Measurements from ENCODE around the gene ASCL5. TPM values are rescaled to one million over a fixed set of nuclear protein-coding genes. Genes with fewer than 3 reads are reported as not detected.

The ASCL5 gene
- total and polyA plus RNA-seq, 4 donors: 0.01 to 0.25 (median 0.14) TPM; not detected in 1

DNA sequence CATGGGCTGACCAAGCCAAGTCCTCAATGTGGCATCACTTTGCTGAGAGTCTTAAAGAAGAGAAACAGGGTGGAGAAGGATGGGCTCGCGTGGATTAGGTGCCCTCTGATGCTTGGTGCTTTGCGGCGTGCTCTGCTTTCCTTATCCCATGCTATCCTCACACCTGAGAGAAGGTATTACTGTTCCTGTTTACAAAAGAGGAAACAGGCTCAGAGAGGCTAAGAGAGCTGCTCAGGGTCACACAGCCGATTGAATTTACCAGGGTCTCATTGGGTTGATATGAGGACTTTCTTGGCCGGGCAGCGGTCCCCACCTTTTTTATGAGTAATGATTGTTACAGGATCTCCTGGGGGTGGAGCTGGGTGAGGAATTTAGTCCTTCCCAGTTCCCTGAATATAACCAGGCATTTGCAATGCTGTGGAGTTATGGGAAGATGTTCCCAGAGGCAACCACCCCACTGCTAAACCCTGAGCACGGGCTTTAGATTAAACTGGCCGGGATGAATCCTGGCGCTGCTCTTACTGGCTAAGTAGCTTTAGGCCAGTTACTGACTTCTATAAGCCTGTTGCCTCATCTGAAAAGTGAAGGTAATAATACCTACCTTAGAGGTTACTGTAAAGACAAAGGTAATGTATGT is 4.5 kb downstream of the ASCL5 start:
- ATAC-seq (ENCODE audit: insufficient read depth, low FRiP score): no peak
- Histone ChIP-seq H3K4me3 (no peak overlapping the region), H3K27me3 (ENCODE audit: control insufficient read depth in 3 of 3, insufficient read depth in 3 of 3, low read length in 2 of 3) (peaks cover 0 to 4% (median 0%) of the 10 kb centered on the region in 3 donors), H3K9me3 (ENCODE audit: control insufficient read depth in 4 of 4, insufficient read depth in 3 of 4, low read length in 3 of 4) (no peaks in the 10 kb centered on the region), H3K4me1 (ENCODE audit: control insufficient read depth in 5 of 5, insufficient read depth in 5 of 5, low read length in 5 of 5) (peaks cover 0 to 14% (median 0%) of the 10 kb centered on the region in 5 donors), H3K27ac (ENCODE audit: low read depth in 1 of 2, low read length in 1 of 2) (no peak overlapping the region), H3K9ac (ENCODE audit: insufficient read depth in 1 of 2, low read length in 2 of 2) (no peak overlapping the region), H3K36me3 (ENCODE audit: control insufficient read depth in 4 of 4, insufficient read depth in 4 of 4, low read length in 4 of 4) (no peaks in the 10 kb centered on the region)
- DNase-seq: no peak
- TF ChIP-seq, protein P1, sequence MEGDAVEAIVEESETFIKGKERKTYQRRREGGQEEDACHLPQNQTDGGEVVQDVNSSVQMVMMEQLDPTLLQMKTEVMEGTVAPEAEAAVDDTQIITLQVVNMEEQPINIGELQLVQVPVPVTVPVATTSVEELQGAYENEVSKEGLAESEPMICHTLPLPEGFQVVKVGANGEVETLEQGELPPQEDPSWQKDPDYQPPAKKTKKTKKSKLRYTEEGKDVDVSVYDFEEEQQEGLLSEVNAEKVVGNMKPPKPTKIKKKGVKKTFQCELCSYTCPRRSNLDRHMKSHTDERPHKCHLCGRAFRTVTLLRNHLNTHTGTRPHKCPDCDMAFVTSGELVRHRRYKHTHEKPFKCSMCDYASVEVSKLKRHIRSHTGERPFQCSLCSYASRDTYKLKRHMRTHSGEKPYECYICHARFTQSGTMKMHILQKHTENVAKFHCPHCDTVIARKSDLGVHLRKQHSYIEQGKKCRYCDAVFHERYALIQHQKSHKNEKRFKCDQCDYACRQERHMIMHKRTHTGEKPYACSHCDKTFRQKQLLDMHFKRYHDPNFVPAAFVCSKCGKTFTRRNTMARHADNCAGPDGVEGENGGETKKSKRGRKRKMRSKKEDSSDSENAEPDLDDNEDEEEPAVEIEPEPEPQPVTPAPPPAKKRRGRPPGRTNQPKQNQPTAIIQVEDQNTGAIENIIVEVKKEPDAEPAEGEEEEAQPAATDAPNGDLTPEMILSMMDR (IDR thresholded peaks at IDR 0.05; ENCODE audit: control extremely low read depth, extremely low read depth): no peak
- WGBS, 2 donors: 94 to 99% methylated on average over 10 of the region's 10 CpGs

DNA sequence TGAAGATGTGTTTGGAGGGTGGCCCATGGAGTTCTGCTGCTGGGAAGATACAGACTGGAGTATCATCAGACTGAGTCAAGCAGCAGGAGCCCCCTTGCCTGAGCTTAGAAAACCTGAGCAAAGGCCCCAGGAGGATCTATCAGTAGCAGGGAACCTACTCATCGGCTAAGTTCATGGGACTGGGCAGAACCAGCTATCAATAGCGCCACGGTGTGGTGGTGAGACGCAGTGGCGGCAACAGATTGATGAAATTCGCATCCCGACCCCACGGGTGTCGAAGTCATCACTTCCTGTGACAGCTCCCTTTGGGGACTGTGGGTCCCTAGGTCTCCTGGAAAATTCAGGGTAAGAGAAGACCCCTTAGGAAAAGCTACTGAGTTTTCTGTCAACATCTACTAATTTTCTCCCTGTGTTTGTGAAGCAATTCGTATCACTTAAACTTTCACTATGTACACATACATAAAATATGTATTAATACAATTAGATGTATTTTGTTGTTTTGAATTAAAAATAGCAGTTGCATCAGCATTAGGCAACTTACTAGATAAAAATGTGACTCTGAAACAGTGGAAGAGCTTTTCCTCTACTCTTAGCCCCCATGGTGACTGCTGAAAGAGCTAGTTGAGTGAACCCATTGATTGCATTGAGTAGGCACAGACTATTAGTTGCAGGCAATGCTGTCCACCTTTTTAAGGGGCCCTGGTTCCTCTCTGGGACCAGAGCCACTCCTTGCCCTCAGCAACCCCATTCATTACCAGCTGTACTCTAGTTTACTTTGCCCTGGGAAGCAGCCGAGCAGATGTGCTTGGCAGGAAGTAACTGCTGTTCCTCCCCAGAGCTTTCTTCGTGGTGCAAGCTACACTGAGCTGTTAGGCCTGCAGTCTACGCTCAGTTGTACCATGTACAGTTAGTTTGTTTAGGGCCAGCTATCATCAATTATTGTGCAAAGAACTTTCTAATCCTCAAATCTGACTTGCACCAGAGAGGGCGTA is 7.5 kb downstream of the ASCL5 start:
- TF ChIP-seq, protein P1 (IDR thresholded peaks at IDR 0.05; ENCODE audit: control extremely low read depth, extremely low read depth): peak; percentile 1
- Histone ChIP-seq H3K27me3 (ENCODE audit: control insufficient read depth in 3 of 3, insufficient read depth in 3 of 3, low read length in 2 of 3) (peaks cover 0 to 4% (median 0%) of the 10 kb centered on the region in 3 donors), H3K36me3 (ENCODE audit: control insufficient read depth in 4 of 4, insufficient read depth in 4 of 4, low read length in 4 of 4) (no peaks in the 10 kb centered on the region), H3K4me1 (ENCODE audit: control insufficient read depth in 5 of 5, insufficient read depth in 5 of 5, low read length in 5 of 5) (peaks cover 0 to 4% (median 0%) of the 10 kb centered on the region in 5 donors), H3K9me3 (ENCODE audit: control insufficient read depth in 4 of 4, insufficient read depth in 3 of 4, low read length in 3 of 4) (no peaks in the 10 kb centered on the region), H3K27ac (ENCODE audit: low read depth in 1 of 2, low read length in 1 of 2) (no peak overlapping the region), H3K9ac (ENCODE audit: insufficient read depth in 1 of 2, low read length in 2 of 2) (no peak overlapping the region), H3K4me3 (no peak overlapping the region)
- ATAC-seq (ENCODE audit: insufficient read depth, low FRiP score) (no peak), DNase-seq (peak; percentile 40 to 65 (median 42))
- 26 to 30% methylated on average over 14 of the region's 14 CpGs for WGBS, 2 donors

DNA sequence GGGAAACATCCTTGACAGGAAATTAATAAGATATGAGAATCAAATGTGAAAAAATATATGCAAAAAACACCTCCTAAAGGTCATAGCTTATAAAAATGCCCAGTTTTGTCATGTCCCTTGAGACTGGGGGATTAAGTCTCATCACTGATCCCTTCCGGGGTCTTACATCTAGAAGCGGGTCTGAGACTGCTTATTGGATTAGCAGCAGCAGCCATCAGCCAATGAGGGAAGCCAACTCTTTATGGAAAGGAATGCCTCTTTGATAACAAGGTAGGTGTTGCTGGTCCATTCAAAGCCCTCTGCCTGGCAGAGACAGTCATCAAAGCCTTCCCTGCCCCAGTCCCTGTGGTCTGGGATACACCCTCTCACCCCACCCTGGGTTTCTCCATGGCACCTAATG is 10.9 kb downstream of the ASCL5 start:
- 95 to 96% methylated on average over 2 of the region's 2 CpGs for WGBS, 2 donors

More for the DNA sequence above, 10.9 kb downstream of the ASCL5 start:
- TF ChIP-seq, protein P1 (IDR thresholded peaks at IDR 0.05; ENCODE audit: control extremely low read depth, extremely low read depth): no peak
- H3K36me3 ChIP-seq (ENCODE audit: control insufficient read depth in 4 of 4, insufficient read depth in 4 of 4, low read length in 4 of 4): no peaks in the 10 kb centered on the region
- no peaks in the 10 kb centered on the region for H3K27me3 ChIP-seq (ENCODE audit: control insufficient read depth in 3 of 3, insufficient read depth in 3 of 3, low read length in 2 of 3)
- H3K4me1 ChIP-seq (ENCODE audit: control insufficient read depth in 5 of 5, insufficient read depth in 5 of 5, low read length in 5 of 5): peaks cover 0 to 11% (median 0%) of the 10 kb centered on the region in 5 donors
- H3K9me3 ChIP-seq (ENCODE audit: control insufficient read depth in 4 of 4, insufficient read depth in 3 of 4, low read length in 3 of 4): no peaks in the 10 kb centered on the region
- no peak overlapping the region for H3K27ac ChIP-seq (ENCODE audit: low read depth in 1 of 2, low read length in 1 of 2)
- no peak overlapping the region for H3K9ac ChIP-seq (ENCODE audit: insufficient read depth in 1 of 2, low read length in 2 of 2)
- ATAC-seq (ENCODE audit: insufficient read depth, low FRiP score): no peak
- H3K4me3 ChIP-seq: no peak overlapping the region
- DNase-seq: no peak

Measured in lung (tissue), 12 donors.